Fibroblast of peridontal ligament (primary cell): ENCODE results near the gene ACIN1.
"Not testable (repeated sequence)": the region's sequence is repeated elsewhere in the genome, so short reads cannot be mapped to it uniquely, and the experiment has no call there.

ENCODE experiments used
- DNase-seq: peaks from one replicate; pipeline ENCODE4 v3.0.0-alpha.2; 2010; ENCODE audit errors: extremely low read depth

Gene ACIN1

GRCh38 chr14:23107620-23108019 is 12.7 kb upstream of the ACIN1 start:
- DNase-seq, result not testable (repeated sequence)

GRCh38 chr14:23106747-23107045 is 11.8 kb upstream of the ACIN1 start:
- no peak for DNase-seq

GRCh38 chr14:23105348-23105824 is 10.4 kb upstream of the ACIN1 start:
- DNase-seq, result no peak

GRCh38 chr14:23104591-23105347 is 9.8 kb upstream of the ACIN1 start, which contains the start of gene CIROP:
TSS of gene CIROP (minus strand) at chr14:23104989. CDS start at chr14:23104920, 69 bp downstream.
- no peak for DNase-seq

GRCh38 chr14:23104070-23104590 is 9.2 kb upstream of the ACIN1 start:
- no peak for DNase-seq

- DNase-seq, result no peak
These were observed 8.6 kb upstream of the ACIN1 start for GRCh38 chr14:23103581-23103980.

GRCh38 chr14:23102801-23103200 is 7.9 kb upstream of the ACIN1 start:
- no peak for DNase-seq

- DNase-seq, result no peak
These were observed 7.2 kb upstream of the ACIN1 start for GRCh38 chr14:23101986-23102625.

GRCh38 chr14:23101213-23101970 is 6.5 kb upstream of the ACIN1 start:
- no peak for DNase-seq

GRCh38 chr14:23099212-23099861 is 4.4 kb upstream of the ACIN1 start:
- no peak for DNase-seq

- DNase-seq, result no peak
These were observed 2.9 kb upstream of the ACIN1 start for GRCh38 chr14:23097786-23098185.

GRCh38 chr14:23095196-23096108 is 516 bp upstream of the ACIN1 start, which contains the start of gene C14orf119:
TSS of gene C14orf119 (plus strand) at chr14:23095505. CDS start at chr14:23097659, 2,154 bp downstream.
- DNase-seq, result peak; percentile 100

GRCh38 chr14:23093991-23094665 is 808 bp downstream of the ACIN1 start:
- no peak for DNase-seq

GRCh38 chr14:23093526-23093925 is 1.4 kb downstream of the ACIN1 start:
- DNase-seq, result no peak

- no peak for DNase-seq
These were observed 1.8 kb downstream of the ACIN1 start for GRCh38 chr14:23093104-23093503.

- no peak for DNase-seq
These were observed 3.4 kb downstream of the ACIN1 start for GRCh38 chr14:23091294-23092225.

GRCh38 chr14:23090254-23090636 is 4.7 kb downstream of the ACIN1 start:
- DNase-seq, result no peak

- no peak for DNase-seq
These were observed 5.3 kb downstream of the ACIN1 start for GRCh38 chr14:23089498-23090253.
